ENCODE data around the gene MYL12A. TPM values are rescaled to one million over a fixed set of nuclear protein-coding genes. Genes with fewer than 3 reads are reported as not detected.

MYL12A gene
- polyA plus RNA-seq, 3 donors: 469 to 1,360 (median 1,139) TPM

DNA sequence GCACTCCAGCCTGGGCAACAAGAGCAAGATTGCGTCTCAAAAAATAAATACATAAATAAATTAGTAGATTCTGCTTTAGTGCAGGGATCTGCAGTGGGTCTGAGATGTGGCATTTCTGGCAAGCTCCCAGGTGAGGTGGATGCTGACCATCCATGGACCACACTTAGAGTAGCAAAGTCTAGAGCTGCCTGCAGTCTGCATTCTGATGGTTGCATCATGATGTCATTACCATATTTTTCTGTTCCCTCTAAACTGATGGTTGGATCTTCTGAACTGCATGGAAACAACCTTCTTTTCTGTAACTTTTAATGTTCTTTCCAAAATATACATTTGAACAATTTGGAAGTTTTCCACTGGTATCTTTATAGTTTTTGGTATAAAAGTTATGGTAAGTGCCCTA lies 57.2 kb downstream of the MYL12A start:
- Histone ChIP-seq H3K79me2 (ENCODE audit: insufficient read depth, low read length) (no peaks in the 10 kb centered on the region), H3K4me1 (ENCODE audit: control insufficient read depth in 1 of 2, insufficient read depth in 2 of 2, low read length in 2 of 2) (no peaks in the 10 kb centered on the region), H3K4me3 (replicated peaks in 1 of 3; ENCODE audit: low read depth in 2 of 3, low read length in 3 of 3) (no peak overlapping the region), H3K9me3 (replicated peaks in 1 of 2; ENCODE audit: control insufficient read depth in 1 of 2, insufficient read depth in 1 of 2, low read length in 2 of 2) (no peaks in the 10 kb centered on the region), H3K36me3 (replicated peaks in 1 of 2; ENCODE audit: control insufficient read depth in 1 of 2, insufficient read depth in 2 of 2, low read length in 2 of 2) (no peaks in the 10 kb centered on the region), H4K20me1 (ENCODE audit: insufficient read depth, low read length) (no peaks in the 10 kb centered on the region), H3K4me2 (replicated peaks; ENCODE audit: extremely low read depth, low read length, poor library complexity, severe bottlenecking) (no peak overlapping the region), H3K27me3 (ENCODE audit: control insufficient read depth in 2 of 2, insufficient read depth in 2 of 2, low read length in 2 of 2) (no peaks in the 10 kb centered on the region), H3K9ac (ENCODE audit: insufficient read depth, low read length, poor library complexity, severe bottlenecking) (no peak overlapping the region), H3K27ac (ENCODE audit: low read depth in 1 of 2, low read length in 2 of 2) (no peak overlapping the region), H2AFZ (ENCODE audit: insufficient read depth, low read depth, low read length, poor library complexity, severe bottlenecking) (no peak overlapping the region)
- no peaks in the 10 kb centered on the region for H3K4me1 Mint-ChIP-seq
- H3K27me3 Mint-ChIP-seq (ENCODE audit: low read depth in 3 of 3): peaks cover 5 to 21% (median 7%) of the 10 kb centered on the region in 3 donors
- H3K27ac Mint-ChIP-seq: no peak overlapping the region
- peaks cover 0 to 6% (median 2%) of the 10 kb centered on the region in 7 donors for H3K9me3 Mint-ChIP-seq
- no peak for DNase-seq
- TF ChIP-seq CTCF (IDR thresholded peaks at IDR 0.05): no peak
- no peaks in the 10 kb centered on the region for H3K36me3 Mint-ChIP-seq
- no peak overlapping the region for H3K4me3 Mint-ChIP-seq
- intact Hi-C loops (cut with micrococcal nuclease): no loop called here
- WGBS (ENCODE audit: insufficient coverage): no CpG with 5 or more reads among the region's 1 CpG

GRCh38 chr18:3305354-3305762 lies 57.8 kb downstream of the MYL12A start:
- H3K9ac ChIP-seq (ENCODE audit: insufficient read depth, low read length, poor library complexity, severe bottlenecking): no peak overlapping the region
- no peak overlapping the region for H3K4me3 ChIP-seq (replicated peaks in 1 of 3; ENCODE audit: low read depth in 2 of 3, low read length in 3 of 3)
- H3K27ac ChIP-seq (ENCODE audit: low read depth in 1 of 2, low read length in 2 of 2): no peak overlapping the region
- peak in 1 of 3 donors; percentile 13 for DNase-seq
- H3K27ac Mint-ChIP-seq: no peak overlapping the region
- no peak overlapping the region for H2AFZ ChIP-seq (ENCODE audit: insufficient read depth, low read depth, low read length, poor library complexity, severe bottlenecking)
- H3K9me3 ChIP-seq (replicated peaks in 1 of 2; ENCODE audit: control insufficient read depth in 1 of 2, insufficient read depth in 1 of 2, low read length in 2 of 2): no peaks in the 10 kb centered on the region
- H3K4me3 Mint-ChIP-seq: no peak overlapping the region
- H3K27me3 Mint-ChIP-seq (ENCODE audit: low read depth in 3 of 3): peaks cover 4 to 18% (median 5%) of the 10 kb centered on the region in 3 donors
- no peaks in the 10 kb centered on the region for H3K27me3 ChIP-seq (ENCODE audit: control insufficient read depth in 2 of 2, insufficient read depth in 2 of 2, low read length in 2 of 2)
- WGBS (ENCODE audit: insufficient coverage): 89% methylated on average over 6 of the region's 7 CpGs
- intact Hi-C loops (cut with micrococcal nuclease): no loop called here
- TF ChIP-seq CTCF (IDR thresholded peaks at IDR 0.05): no peak
- H3K36me3 Mint-ChIP-seq: no peaks in the 10 kb centered on the region
- H4K20me1 ChIP-seq (ENCODE audit: insufficient read depth, low read length): no peaks in the 10 kb centered on the region
- H3K4me2 ChIP-seq (replicated peaks; ENCODE audit: extremely low read depth, low read length, poor library complexity, severe bottlenecking): no peak overlapping the region
- H3K4me1 ChIP-seq (ENCODE audit: control insufficient read depth in 1 of 2, insufficient read depth in 2 of 2, low read length in 2 of 2): no peaks in the 10 kb centered on the region
- H3K4me1 Mint-ChIP-seq: no peaks in the 10 kb centered on the region
- no peaks in the 10 kb centered on the region for H3K36me3 ChIP-seq (replicated peaks in 1 of 2; ENCODE audit: control insufficient read depth in 1 of 2, insufficient read depth in 2 of 2, low read length in 2 of 2)
- H3K79me2 ChIP-seq (ENCODE audit: insufficient read depth, low read length): no peaks in the 10 kb centered on the region
- peaks cover 0 to 5% (median under 1%) of the 10 kb centered on the region in 7 donors for H3K9me3 Mint-ChIP-seq

Other genes starting within 250 kb of the MYL12A start
- gene LPIN2, start 234.7 kb upstream of the MYL12A start, polyA plus RNA-seq: 10 to 100 TPM in 2 of 3 donors, 1 to 10 TPM in 1; 9.3 to 16.3 (median 10.3) TPM
- gene MYOM1, start 27.8 kb upstream of the MYL12A start, polyA plus RNA-seq: under 1 TPM; 0.05 to 0.95 (median 0.22) TPM
- gene MYL12B, start 14.3 kb downstream of the MYL12A start, polyA plus RNA-seq: 100 to 1,000 TPM; 295 to 814 (median 727) TPM
- gene TGIF1, start 202.4 kb downstream of the MYL12A start, polyA plus RNA-seq: 100 to 1,000 TPM in 1 of 3 donors, 10 to 100 TPM in 2; 32.2 to 109 (median 39.8) TPM

Data from CD14-positive monocyte (primary cell).